Retinal pigment epithelial cell (primary cell): ENCODE results near the gene CHORDC1.
"Not testable (repeated sequence)": the region's sequence is repeated elsewhere in the genome, so short reads cannot be mapped to it uniquely, and the experiment has no call there.

Experiments used
- DNase-seq: peaks from one replicate; pipeline ENCODE4 v3.0.0-alpha.2; 2010; ENCODE audit warnings: low read depth
- H3K4me3 ChIP-seq: 2 replicates; pipeline ENCODE4 v1.5.1; 2011; ENCODE audit warnings: mild to moderate bottlenecking, low read length, control low read depth, moderate library complexity
- TF ChIP-seq, protein P1 (sequence below): conservative IDR thresholded peaks from 2 replicates; pipeline ENCODE4 v1.5.1; 2011; ENCODE audit warnings: low read depth, low read length, control low read depth, inconsistent platforms

Gene CHORDC1

DNA sequence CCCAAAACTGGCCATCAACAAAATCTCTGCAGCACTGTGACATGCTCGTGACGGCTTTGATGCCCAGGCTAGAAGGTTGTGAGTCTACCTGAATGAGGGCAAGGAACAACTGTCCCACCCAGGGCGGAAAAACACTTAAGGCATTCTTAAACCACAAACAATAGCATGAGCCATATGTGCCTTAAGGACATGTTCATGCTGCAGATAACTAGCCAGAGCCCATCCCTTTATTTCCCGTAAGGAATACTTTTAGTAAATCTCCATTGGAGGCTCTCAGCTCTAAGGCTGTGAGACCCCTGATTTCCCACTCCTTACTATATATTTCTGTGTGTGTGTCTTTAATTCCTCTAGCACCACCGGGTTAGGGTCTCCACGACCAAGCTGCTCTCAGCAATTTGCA is 3.4 kb downstream of the CHORDC1 start:
- H3K4me3 ChIP-seq = no peak overlapping the region
- TF ChIP-seq, protein P1, sequence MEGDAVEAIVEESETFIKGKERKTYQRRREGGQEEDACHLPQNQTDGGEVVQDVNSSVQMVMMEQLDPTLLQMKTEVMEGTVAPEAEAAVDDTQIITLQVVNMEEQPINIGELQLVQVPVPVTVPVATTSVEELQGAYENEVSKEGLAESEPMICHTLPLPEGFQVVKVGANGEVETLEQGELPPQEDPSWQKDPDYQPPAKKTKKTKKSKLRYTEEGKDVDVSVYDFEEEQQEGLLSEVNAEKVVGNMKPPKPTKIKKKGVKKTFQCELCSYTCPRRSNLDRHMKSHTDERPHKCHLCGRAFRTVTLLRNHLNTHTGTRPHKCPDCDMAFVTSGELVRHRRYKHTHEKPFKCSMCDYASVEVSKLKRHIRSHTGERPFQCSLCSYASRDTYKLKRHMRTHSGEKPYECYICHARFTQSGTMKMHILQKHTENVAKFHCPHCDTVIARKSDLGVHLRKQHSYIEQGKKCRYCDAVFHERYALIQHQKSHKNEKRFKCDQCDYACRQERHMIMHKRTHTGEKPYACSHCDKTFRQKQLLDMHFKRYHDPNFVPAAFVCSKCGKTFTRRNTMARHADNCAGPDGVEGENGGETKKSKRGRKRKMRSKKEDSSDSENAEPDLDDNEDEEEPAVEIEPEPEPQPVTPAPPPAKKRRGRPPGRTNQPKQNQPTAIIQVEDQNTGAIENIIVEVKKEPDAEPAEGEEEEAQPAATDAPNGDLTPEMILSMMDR = no peak
- DNase-seq = no peak

DNA sequence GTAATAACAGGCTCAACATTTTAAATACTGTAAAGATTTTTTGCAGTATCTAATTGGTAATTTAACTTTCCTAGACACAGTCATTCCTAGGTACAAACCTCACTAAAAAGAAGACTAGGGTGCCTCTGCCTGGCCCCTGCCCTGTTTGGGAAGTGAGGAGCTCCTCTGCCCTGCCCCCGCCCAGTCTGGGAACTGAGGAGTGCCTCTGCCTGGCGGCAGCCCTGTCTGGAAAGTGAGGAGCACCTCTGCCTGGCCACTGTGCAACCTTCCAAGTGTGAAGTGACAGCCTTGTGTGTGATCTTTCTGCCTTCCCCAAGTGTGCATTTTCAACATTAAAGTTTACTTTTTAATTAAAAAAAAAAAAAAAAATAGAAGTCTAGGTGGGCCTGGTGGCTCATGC is 4.2 kb downstream of the CHORDC1 start:
- TF ChIP-seq, protein P1 = no peak
- no peak overlapping the region for H3K4me3 ChIP-seq
- DNase-seq = no peak

DNA sequence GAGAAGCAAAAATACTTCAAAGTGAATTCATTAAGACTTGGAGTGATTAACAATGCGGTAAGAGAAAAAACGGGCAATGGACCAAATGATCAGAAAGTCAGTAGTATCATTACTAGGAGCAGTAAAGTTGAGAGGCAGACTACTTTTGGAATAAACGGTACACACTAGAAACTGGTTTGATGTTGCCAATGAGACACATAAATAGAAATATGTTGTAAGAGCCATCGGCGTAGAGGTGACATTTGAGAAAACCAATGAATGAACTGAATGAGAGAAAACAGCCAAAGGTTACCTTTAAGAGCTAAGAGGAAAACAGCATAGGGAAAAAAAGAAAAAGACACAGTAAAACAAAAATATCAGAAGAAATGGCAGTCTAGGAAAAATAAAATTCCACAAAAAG is 6.2 kb downstream of the CHORDC1 start:
- TF ChIP-seq, protein P1 = no peak
- no peak for DNase-seq
- no peak overlapping the region for H3K4me3 ChIP-seq

DNA sequence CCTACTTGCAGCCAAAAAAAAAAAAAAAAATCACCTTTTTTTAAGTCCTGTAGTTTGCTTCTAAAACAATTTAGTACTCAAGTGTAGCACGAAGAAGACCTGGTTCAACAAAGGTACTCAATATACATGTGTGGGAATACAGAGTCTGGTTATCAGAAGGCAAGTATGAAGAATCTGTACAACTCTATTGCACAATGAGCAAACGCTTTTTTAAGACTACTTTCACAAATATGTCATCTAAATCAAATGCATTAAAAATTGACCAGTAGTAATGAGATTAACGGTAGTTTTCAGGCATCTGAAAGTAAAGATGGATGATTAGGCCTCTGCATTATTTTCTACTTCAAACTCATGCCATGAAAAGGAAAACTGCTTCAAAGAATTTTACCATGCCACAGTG is 9.5 kb downstream of the CHORDC1 start:
- H3K4me3 ChIP-seq = no peak overlapping the region
- DNase-seq = no peak
- TF ChIP-seq, protein P1 = no peak

DNA sequence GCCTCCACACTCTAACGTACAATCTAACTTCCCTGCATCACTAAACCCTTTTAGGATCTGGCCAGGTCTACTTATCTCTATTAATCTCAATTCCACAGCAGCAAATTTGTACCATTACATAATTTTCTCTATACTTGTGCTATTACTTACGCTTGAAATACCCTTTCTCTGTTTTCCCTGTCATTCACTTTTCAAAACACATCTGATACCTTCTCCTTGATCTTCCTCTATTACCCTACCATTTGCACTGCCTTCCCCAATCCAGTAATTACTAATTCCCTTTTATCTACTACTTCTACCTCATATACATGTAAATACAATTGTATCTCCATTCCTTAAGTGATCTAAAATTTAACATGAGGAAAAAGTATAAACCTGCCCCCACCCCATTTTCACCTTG is 14.0 kb downstream of the CHORDC1 start:
- no peak for DNase-seq
- no peak overlapping the region for H3K4me3 ChIP-seq
- TF ChIP-seq, protein P1 = no peak

DNA sequence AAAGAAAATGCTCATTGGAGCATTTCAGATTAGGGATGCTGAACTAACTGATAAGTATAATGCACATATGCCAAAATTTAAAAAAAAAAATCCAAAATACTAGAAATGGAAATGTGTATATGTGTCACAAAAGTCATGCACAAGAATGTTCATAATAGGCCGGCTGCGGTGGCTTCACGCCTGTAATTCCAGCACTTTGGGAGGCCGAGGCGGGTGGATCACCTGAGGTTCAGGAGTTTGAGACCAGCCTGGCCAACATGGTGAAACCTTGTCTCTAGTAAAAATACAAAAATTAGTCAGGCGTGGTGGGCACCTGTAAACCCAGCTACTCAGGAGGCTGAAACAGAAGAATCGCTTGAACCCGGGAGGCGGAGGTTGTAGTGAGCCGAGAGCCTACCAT is 14.9 kb downstream of the CHORDC1 start:
- H3K4me3 ChIP-seq, DNase-seq: not testable (repeated sequence)

DNA sequence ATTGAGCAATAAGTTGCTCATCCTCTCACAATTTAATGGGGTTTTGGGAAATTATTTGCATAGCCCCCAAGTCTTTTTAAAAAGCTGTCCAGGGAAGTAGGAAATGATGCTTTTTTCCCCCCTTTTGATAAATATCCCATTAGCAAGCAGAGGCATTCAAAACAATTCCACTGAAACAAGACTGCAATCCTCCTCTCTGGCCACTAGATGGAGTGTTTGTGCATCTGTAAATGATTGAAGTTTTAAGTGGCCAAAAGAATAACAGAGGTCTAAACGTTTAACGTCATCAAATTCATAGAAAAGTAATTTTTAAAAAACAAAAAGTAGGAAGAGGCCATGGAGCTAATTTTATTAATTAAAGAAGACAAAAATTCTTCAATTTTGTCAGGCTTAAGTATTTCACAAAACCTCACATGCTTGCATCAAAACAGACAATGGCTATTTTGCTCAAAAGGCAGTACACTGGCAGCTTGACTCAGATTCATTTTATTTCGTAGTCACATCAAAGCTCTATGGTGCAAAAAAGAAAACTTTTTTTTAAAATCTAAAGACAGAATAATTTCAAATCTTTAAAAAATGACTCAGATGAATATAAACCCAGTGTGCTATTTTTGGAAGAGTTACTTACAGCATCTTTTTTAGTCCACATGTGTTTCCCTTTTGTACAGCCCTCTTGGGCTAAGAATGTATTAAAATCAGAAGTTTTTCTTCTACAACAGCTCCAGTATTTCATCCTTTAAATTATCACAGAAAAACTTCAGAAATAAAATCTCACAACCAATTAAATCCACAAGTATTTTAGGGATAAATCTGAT is 17.8 kb downstream of the CHORDC1 start:
- no peak for DNase-seq
- TF ChIP-seq, protein P1 = peak; percentile 91
- H3K4me3 ChIP-seq = no peak overlapping the region
